T-helper 2 cell (primary cell): ENCODE results near the gene HARS1.
A peak's percentile ranks its signal among the peaks of the same experiment; 100 is the strongest.
"Not testable (repeated sequence)": the region's sequence is repeated elsewhere in the genome, so short reads cannot be mapped to it uniquely, and the experiment has no call there.

Source experiments
- DNase-seq, 5 experiments: peaks; one replicate each; pipeline versions ENCODE4 v3.0.0 to v3.0.0-alpha.2; 2012 to 2022
- total RNA-seq, 2 donors: gene quantifications; one replicate each; lab custom pipeline; 2026; lab: John Stamatoyannopoulos, UW

The HARS1 gene, protein sequence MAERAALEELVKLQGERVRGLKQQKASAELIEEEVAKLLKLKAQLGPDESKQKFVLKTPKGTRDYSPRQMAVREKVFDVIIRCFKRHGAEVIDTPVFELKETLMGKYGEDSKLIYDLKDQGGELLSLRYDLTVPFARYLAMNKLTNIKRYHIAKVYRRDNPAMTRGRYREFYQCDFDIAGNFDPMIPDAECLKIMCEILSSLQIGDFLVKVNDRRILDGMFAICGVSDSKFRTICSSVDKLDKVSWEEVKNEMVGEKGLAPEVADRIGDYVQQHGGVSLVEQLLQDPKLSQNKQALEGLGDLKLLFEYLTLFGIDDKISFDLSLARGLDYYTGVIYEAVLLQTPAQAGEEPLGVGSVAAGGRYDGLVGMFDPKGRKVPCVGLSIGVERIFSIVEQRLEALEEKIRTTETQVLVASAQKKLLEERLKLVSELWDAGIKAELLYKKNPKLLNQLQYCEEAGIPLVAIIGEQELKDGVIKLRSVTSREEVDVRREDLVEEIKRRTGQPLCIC
- total RNA-seq: 85.5 to 95.4 reads per million in 2 donors

DNA sequence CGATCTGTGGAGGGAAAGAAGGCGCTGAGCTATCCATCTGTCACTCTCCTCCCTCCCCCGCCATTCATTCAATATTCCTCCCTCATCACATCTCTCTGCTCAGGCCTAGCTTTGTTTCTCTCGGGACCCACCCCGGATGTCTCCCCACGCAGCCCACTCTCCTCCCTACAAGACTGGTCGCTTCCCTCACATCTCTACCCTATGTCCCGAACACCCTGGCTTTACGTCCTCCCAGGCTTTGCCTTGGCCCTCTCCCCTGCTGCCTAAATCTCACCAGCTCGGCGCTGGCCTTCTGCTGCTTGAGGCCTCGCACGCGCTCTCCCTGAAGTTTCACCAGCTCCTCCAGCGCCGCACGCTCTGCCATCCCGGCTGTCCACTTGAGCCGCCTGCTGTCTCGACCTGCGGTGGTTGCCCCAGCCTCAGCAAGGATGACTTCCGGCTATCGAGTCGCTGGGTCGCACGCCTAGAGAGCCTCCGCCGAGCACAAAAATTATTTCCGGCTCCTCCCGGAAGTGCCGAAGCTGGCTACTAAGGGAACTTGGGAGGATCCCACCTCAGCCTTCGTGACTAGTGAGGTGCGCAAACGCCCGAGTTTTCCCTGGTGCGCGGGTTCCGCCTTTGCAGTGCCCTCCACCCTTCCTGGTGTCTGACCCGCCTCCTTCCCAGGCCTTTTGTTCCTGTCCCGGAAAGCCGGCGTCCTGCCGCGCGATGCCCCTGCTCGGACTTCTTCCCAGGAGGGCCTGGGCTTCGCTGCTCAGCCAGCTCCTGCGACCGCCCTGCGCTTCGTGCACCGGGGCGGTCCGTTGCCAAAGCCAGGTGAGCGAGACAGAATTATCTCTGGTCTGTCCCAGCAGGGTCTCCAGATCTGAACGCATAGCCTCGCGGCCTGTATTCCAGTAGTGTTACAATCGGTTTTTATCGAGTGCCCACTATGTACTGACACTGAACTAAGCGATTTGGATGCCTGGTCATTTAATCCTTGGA, at the start of gene HARS1, which contains the start of gene HARS2:
Gene HARS1, minus strand, starts transcription at position 430 of the 984 bp plus-strand sequence. Its CDS starts 66 bp downstream, at position 364.
Gene HARS2, plus strand, starts transcription at position 515 of the 984 bp plus-strand sequence. Its CDS starts 194 bp downstream, at position 709.
- DNase-seq: peak; percentile 51 to 89 (median 78)

DNA sequence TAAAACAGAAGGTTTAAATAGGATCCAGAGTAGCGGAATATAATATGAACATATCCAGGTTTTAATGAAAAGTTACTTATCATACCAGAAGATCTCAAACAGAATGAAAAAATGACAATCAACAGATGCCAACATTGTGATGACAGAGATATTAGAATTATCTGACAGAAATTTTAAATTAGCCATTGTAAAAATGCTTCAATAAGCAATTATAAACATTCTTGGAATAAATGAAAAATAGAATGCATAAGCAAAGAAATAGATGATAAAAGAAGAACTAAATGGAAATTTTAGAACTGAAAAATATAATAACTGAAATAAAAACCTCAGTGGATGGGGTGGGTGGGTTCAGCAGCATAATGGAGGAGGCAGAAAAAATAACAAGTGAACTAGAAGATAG, 46.3 kb upstream of the HARS1 start:
- no peak for DNase-seq

DNA sequence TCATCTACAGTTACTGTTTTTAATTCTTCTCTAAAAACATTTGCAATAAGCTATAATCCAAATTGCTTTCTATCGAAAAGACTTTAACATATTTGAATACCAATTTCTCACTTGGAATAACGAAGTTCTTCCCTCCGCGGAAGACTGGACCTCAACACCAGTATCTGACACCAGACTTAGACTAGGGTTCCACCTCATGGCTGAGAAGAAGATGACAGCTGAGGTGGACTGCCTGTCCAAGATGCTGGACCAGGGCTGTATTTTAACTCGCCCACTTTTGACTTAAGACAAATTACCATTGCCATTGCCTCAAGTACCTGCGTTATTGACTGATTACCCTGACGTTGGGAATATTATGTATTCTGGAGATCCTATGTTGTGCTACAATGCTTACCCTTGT, 43.2 kb upstream of the HARS1 start:
- DNase-seq: no peak

DNA sequence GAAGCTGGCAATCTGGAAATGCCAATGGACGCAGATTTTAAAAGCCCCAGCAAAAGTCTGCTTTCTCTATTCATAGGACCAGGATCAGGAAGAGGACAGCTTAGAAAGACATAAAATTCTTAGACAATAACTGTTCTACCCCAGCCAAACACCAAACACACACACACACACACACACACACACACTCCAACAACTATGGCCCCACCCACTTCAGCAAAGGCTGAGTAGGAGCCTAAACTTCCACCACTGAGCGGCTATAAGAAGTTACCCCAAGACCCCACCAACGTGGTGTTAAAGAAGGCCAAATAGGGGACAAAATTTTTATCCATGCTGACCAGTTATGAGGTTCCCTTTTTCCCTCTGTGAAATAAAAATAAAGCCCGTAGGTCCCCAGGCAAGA, 41.9 kb upstream of the HARS1 start:
- no peak for DNase-seq

DNA sequence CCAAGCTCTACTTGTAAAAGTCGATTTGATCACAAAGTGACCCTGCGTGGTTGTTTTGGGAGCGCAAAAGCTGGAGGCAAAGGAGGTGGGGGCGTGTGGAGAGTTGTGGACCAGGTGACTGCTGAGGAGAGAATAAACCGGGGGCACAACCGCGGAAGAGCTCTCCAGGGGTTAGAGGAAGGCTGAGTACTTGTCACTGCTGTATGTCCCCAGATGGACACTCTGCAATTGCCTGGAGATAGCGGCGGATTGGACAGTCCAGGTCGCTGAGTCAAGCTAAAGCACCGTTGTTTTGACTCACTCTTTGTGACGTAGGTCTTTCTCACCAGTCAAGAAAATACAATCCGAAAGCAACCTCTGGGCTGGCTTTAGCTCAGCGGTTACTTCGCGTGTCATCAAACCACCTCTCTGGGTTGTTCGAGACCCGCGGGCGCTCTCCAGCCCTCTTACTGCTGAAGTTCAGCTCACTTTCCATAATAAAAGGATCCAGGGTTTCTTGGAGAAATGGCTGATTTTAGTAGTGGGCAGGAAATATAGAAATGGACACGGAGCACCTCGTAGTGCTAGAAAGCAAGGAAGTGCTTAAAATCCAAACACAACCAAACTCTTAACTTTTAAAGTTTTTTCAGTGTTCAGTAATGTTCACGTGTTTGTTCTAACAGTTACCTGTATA, 34.8 kb upstream of the HARS1 start:
- DNase-seq: peak in 4 of 5 experiments; percentile 51 to 85 (median 60)

DNA sequence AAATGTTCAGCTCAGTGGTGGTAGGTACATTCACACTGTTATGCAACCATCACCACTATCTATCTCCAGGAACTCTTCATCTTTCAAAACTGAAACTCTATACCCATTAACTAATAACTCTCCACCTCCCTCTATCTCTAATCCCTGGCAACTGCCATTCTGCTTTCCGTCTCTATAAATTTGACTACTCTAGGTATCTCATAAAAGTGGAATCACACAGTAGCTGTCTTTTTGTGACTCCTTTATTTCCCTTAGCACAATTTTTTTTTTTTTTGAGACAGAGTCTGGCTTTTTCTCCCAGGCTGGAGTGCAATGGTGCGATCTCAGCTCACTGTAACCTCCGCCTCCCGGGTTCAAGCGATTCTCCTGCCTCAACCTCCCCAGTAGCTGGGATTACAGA, 30.2 kb upstream of the HARS1 start:
- DNase-seq: not testable (repeated sequence)

DNA sequence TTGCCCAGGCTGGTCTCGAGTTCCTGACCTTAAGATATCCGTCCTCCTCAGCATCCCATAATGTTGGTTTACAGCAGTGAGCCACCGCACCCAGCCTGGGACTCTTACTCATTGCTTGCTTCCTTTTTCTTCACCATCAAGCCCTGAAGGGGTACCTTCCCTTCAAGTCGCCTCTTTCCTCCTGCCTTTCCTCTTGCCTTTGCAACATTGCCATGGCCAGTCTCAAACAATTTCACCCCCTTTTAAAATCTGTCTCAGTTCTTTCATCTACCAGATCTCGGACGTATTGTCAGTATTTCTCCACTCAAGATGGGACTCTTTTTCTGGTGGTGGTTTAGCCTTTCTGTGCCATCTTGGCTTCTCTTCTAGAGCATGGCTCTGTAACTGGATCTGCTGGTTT, 29.6 kb upstream of the HARS1 start:
- DNase-seq: not testable (repeated sequence)

DNA sequence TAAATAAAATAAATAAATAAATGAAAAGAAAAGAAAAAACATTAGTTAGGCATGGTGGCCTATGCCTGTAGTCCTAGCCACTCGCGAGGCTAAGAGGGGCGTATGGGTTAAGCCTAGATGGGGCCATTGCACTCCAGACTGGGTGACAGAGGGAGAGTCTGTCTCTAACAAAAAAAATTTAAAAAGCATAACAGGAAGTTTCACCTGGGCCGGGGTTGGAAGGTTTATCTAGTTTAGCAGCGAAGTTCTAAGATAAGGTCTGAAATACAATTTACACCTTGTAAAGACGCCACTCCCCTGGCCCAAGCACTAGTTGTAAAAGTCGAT, 27.1 kb upstream of the HARS1 start:
- no peak for DNase-seq

DNA sequence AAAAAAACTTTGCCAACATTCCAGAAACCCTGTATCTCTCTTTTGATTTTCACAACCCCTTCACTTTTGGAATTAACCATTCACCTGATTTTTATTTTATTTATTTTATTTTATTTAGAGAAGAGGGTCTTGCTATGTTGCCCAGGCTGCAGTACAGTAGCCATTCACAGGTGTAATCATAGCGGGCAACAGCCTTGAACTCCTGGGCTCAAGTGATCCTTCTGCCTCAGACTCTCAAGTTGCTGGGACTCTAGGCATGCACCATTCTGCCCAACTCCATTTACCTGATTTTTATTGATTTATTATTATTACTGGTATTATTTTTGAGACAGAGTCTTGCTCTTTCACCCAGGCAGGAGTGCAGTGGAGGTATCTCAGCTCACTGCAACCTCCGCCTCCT, 25.1 kb upstream of the HARS1 start:
- DNase-seq: not testable (repeated sequence)

DNA sequence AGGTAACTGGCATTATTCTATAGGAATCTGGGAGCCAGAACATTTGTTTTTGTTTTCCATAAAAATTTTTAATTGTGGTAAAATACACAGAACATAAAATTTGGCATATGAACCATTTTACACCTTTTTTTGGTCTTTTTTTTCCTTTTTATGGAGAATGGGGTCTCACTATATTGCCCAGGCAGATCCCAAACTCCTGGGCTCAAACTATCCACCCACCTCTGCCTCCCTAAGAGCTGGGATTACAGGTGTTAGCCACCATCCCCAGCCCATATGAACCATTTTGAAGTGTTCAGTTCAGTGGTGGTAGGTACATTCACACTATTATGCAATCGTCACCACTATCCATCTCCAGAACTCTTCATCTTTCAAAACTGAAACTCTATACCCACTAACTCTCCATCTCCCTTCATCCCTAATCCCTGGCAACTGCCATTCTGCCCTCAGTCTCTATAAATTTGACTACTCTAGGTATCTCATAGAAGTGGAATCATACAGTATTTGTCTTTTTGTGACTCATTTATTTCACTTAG, 22.5 kb upstream of the HARS1 start:
- no peak for DNase-seq

DNA sequence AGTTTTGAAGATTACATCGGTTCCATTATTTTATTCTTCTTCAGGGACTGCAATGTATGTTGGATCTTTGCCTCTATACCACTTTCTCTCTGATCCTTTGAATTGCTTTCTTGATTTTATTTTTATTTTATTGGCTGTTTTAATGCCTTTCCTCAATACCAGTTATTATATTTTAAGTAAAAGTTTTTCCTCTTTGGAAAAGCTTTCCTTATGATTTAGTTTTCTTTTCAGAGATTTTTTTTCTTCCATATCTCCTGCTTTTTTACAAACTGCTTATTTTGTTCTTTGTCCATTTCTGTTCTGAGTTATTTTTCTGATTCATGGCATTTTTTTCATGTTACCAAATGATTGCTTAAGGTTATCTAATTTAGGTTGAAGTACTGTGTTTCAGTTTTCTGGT, 20.6 kb upstream of the HARS1 start:
- DNase-seq: no peak

DNA sequence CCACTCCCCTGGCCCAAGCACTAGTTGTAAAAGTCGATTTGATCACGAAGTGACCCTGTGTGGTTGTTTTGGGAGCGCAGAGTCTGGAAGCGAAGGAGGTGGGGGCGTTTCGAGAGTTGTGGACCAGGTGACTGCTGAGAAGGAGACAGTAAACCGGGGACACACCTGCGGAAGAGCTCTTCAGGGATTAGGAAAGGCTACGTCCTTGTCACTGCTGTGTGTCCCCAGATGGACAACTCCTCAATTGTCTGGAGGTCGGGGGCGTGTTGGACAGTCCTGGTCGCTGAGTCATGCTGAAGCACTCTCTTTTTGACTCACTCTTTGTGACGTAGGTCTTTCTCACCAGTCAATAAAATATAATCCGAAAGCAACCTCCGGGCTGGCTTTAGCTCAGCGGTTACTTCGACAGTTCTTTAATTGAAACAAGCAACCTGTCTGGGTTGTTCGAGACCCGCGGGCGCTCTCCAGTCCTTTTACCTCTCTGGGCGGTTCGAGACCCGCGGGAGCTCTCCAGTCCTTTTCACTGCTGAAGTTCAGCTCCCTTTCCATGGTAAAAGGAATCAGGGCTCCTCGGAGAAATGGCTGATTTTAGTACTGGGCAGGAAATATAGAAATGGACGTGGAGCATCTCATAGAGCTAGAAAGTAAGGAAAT, 19.9 kb upstream of the HARS1 start:
- peak; percentile 34 to 92 (median 72) for DNase-seq

DNA sequence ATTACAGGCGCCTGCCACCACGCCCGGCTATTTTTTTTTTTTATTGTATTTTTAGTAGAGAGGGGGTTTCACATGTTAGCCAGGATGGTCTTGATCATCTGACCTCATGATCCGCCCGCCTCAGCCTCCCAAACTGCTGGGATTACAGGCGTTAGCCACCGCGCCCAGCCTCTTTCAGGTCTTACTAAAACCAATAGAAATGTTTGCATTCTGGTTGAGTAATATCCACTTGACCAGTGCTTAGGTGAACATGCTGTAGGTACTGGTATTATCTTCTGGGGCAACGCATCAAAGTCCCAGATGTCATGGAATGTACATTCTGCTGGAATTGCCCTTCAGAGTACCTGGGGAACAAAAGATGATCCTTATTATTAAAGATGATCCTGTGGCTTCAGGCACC, 17.6 kb upstream of the HARS1 start:
- not testable (repeated sequence) for DNase-seq

DNA sequence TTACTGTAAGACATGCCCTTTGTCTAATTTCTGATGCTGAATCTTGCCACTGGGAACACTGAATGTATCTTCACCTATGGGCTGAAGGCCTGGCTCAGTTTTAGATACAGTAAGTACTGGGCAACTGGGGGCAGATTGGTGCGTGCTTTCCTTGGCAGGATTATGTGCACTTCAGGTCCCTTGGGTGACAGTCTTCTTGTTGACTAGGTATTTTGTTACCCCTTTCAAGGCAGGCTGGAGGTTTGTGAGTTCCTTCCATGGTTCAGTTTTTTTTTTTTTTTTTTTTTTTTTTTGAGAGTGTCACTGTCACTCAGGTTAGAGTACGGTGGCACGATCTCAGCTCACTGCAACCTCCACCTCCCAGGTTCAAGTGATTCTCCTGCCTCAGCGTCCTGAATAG, 16.6 kb upstream of the HARS1 start:
- DNase-seq: no peak

DNA sequence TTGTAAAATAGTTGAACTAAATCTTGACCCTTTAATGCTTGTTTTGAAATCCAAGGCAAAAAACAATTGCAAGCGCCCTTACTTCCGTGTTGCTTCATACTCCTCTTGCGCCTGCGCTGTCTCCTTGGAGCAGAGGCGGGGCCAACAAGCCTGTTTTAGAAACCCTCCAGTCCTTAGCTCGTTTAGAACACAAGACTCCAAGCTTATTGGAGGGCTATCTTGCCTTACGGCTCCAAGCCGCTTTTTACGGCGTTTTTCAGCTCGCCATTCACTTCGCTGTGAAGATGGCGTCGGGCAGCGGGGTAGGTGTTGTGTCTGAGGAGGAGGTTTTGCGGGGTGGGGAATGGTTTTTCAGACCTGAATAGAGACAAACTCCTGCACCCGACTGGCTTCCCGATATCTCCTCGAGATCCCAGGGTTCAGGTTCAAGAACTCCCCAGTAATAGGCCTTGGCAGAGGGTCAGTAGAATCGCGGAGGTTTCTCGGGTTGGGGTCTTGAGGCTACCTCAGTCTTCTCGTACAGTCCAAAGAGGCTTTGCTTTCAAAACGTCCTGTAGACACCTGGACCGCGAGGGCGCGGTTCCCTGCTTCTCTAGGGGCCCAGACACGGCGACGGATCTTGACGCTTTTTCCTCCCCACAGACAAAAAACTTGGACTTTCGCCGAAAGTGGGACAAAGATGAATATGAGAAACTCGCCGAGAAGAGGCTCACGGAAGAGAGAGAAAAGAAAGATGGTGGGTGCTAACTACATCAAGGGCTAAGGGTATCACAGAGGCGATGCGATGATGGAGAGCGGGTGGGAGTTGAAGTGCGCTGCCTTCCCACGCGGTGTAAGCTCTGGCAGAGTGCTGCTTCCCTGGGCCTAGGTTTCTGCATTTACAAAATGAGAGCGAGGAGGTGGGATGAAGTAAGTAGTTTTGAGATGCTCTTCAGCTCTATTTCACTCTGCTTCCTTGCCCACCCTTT, 9.3 kb upstream of the HARS1 start, which contains the start of gene ZMAT2:
Gene ZMAT2, plus strand, starts transcription at position 271 of the 968 bp plus-strand sequence. Its CDS starts 14 bp downstream, at position 285.
- DNase-seq: peak; percentile 79 to 98 (median 90)

DNA sequence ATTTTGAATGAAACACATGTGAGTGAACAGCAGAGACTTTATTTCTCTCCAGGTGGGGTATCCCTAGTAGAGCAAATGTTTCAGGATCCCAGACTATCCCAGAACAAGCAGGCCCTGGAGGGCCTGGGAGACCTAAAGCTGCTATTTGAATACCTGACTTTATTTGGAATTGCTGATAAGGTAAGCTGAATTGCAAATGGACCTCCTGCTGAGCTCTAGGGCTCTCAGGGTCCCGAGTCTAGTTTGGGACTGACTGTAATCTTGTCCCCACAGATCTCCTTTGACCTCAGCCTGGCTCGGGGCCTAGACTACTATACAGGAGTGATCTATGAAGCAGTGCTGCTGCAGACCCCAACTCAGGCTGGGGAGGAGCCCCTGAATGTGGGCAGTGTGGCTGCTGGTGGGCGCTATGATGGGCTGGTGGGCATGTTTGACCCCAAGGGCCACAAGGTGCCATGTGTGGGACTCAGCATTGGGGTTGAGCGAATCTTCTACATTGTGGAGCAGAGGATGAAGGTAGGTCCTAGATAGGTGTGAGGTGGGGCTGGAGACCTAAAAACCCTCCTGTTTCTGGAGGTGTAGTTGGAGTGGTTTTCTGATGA, 5.8 kb upstream of the HARS1 start:
- DNase-seq: no peak

DNA sequence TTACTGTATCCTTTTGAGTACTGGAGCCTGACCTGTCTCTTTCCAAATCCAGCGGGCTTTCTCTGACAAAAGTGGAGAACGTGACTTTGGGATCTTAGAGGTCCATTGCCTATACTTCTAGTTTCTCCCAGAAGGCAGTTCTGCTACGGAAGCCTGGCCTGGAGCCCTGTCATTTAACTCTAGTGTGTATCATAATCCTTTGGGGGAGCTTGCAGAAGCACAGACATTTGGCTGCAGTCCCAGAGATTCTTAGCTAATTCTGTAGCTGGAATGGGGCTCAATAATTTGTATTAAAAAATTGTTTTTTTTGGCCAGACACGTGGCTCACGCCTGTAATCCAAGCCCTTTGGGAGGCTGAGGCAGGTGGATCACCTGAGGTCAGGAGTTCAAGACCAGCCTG, 3.1 kb upstream of the HARS1 start:
- no peak for DNase-seq

DNA sequence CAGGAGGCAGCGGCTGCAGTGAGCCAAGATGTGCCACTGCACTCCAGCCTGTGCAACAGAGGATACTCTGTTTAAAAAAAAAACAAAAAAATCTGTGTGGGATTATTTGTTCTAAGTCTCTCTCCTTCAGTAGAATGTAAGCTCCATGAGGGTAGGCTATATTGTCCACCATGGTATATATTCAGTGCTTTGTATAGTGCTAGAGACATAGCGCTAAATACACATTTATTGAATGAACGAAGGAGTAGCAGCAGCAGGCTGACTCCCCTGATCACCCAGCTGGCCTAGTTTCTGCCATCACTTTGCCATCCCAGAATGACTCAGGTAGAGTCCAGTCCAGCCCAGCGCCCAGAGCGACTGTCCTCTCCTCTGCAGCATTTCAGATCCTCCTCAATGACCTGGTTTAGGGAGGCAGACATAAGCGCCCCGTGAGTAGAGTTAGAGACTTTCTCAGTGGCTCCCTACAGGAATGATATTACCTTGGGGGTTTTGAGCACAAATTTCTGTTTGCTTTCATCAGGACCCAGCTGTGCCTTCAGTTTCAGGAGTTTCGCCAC, 716 bp downstream of the HARS1 start:
- no peak for DNase-seq

DNA sequence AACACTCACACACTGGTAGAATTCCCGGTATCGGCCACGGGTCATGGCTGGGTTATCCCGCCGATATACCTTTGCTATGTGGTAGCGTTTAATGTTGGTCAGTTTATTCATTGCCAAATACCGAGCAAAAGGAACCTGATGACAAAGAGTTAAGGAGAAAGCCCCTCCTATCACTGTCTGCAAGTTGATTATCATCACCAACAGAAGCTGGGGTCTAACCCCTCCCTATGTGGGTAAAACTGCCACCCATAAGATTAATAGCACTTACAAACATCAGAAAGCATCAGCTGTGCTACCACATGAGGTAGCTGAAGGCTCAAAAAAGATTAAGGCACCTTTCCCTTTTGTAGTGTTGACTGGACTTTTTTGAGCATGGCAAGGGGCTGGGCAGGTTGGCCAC, 12.2 kb downstream of the HARS1 start:
- DNase-seq: no peak

DNA sequence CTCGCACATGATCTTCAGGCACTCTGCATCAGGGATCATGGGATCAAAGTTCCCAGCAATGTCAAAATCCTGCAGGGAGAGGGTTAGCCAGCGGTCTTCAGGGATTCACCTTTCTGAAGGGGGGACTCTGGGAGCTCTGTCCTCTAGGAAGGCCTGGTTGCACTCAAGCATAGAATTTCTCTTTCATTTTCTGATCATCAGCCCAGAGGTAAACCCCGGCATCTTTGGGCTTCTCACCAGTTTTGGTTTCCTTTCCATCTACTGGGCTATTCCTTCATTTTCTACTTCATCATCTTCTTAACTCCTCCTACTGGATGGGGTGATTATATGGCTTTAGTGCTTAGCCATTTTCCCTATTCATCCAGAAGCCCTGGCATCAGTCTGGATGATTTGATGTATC, 13.2 kb downstream of the HARS1 start:
- DNase-seq: no peak
